ES-I3 (cell line): ENCODE measurements around the gene PCDH9.
"Not testable (repeated sequence)": the region's sequence is repeated elsewhere in the genome, so short reads cannot be mapped to it uniquely, and the experiment has no call there.

Experiments
- H3K36me3 ChIP-seq: 2 replicates; pipeline ENCODE4 v1.6.1; 2013; ENCODE audit warnings: mild to moderate bottlenecking, low read length, control low read depth, moderate library complexity; ENCODE audit not compliant: insufficient read depth
- H3K4me1 ChIP-seq: 2 replicates; pipeline ENCODE4 v1.6.1; 2013; ENCODE audit warnings: mild to moderate bottlenecking, control low read depth, low read length; ENCODE audit not compliant: insufficient read depth
- H3K9ac ChIP-seq: 2 replicates; pipeline ENCODE4 v1.6.1; 2013; ENCODE audit warnings: low read depth, mild to moderate bottlenecking, low read length, moderate library complexity
- H3K9me3 ChIP-seq: 2 replicates; pipeline ENCODE4 v1.6.1; 2013; ENCODE audit warnings: mild to moderate bottlenecking, low read length, moderate library complexity; ENCODE audit not compliant: control insufficient read depth, insufficient read depth

The PCDH9 gene

GRCh38 chr13:66805657-66806056 is 424.5 kb downstream of the PCDH9 start:
- Histone ChIP-seq H3K36me3 (no peaks in the 10 kb centered on the region), H3K9me3 (no peaks in the 10 kb centered on the region), H3K9ac (no peak overlapping the region), H3K4me1 (peaks cover 4% of the 10 kb centered on the region; the same call in 1 of the 2 replicates)

DNA sequence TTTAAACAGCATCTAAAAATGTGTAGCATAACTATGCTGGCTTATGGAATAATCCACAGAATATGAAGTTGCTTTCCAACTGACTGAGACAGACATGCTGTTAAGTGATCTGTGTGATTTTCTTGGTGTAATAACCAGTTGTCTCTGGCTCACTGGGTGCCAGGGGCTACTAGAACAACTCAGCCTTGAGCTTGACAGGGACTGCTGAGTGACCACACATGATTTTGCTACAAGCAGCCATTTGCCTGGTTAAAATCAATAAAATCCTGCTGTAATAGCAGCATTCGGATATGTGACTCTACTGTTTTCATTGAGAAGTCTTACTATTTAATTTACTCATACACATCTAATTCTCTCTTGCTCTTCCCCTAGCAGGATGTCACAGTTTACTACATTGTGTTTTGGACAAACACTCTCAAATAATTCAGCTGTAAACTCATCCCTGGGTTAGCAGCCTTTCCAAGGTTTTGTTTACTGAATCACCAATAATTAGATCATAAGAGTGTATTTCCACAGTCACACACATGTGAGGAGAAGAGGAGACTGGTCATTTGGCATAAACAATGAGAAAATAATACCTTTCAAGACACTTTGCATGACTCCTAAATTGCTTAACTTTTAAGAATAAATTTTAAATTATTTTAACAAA is 426.2 kb downstream of the PCDH9 start:
- peaks cover 4% of the 10 kb centered on the region; the same call in 1 of the 2 replicates for H3K4me1 ChIP-seq

GRCh38 chr13:66803013-66803807 is 426.9 kb downstream of the PCDH9 start:
- no peak overlapping the region for H3K9ac ChIP-seq
- no peaks in the 10 kb centered on the region for H3K36me3 ChIP-seq
- peaks cover 4% of the 10 kb centered on the region; the same call in 1 of the 2 replicates for H3K4me1 ChIP-seq
- no peaks in the 10 kb centered on the region for H3K9me3 ChIP-seq

More for the DNA sequence above, 426.2 kb downstream of the PCDH9 start:
- no peaks in the 10 kb centered on the region for H3K36me3 ChIP-seq
- H3K9me3 ChIP-seq = no peaks in the 10 kb centered on the region
- no peak overlapping the region for H3K9ac ChIP-seq

DNA sequence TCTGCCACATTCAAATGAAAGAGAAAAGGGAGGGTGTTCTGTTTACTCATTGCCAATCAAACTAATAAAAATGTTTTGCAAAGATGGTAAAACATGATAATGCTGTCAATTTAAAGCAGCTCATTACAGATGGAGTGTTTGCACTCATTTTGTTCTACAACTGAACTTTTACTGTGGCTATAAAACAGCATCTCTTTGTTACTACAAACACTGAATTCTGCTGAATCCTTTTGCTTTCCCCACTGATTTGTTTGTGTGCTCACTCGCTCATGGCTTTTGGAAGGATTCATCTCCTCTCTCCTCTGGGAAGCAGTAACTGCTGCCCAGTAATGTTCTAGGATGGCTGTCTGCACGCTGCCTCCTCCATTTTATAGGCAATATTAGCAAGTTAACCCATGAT is 434.5 kb downstream of the PCDH9 start:
- no peaks in the 10 kb centered on the region for H3K36me3 ChIP-seq
- H3K4me1 ChIP-seq = no peaks in the 10 kb centered on the region
- no peak overlapping the region for H3K9ac ChIP-seq
- H3K9me3 ChIP-seq = no peaks in the 10 kb centered on the region

DNA sequence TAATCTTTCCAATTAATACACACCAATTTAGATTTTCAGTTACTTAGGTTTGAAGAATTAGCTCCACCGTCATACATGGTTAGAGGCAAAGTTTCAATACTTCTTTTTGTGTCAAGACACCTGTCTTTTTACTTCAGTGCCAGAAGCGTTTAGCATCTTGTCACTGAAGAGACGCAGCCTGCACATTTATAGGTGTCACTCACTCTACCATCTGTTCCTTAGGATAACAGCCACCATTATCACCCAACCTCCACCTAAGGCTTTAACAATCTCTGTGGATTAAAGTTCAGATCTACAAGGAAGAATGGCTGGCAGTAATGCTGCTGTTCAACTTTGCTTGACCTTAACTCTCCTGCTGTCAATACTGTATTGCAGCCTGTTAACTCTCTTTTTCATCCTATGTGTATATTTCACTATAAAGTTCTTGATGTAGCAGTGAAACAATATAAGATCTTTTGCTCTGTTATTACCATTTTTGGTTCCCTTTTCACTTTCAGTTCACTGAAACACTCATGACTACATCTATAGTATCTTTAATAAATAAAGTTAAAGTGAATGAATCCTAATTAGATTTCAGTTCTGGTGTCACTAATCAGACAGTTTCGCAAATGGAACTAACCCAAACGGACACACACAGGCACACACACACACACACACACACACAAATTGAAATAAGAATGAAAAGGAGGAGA is 435.6 kb downstream of the PCDH9 start:
- Histone ChIP-seq H3K36me3 (no peaks in the 10 kb centered on the region), H3K9ac (no peak overlapping the region), H3K4me1 (no peaks in the 10 kb centered on the region), H3K9me3 (no peaks in the 10 kb centered on the region)

GRCh38 chr13:66790861-66791260 is 439.3 kb downstream of the PCDH9 start:
- no peaks in the 10 kb centered on the region for H3K4me1 ChIP-seq
- H3K9ac ChIP-seq = no peak overlapping the region
- H3K9me3 ChIP-seq = no peaks in the 10 kb centered on the region
- no peaks in the 10 kb centered on the region for H3K36me3 ChIP-seq

GRCh38 chr13:66781241-66781640 is 448.9 kb downstream of the PCDH9 start:
- Histone ChIP-seq H3K36me3 (no peaks in the 10 kb centered on the region), H3K9ac (no peak overlapping the region), H3K4me1 (no peaks in the 10 kb centered on the region), H3K9me3 (no peaks in the 10 kb centered on the region)

- Histone ChIP-seq H3K36me3 (no peaks in the 10 kb centered on the region), H3K4me1 (no peaks in the 10 kb centered on the region), H3K9me3 (no peaks in the 10 kb centered on the region), H3K9ac (no peak overlapping the region)
These were observed 449.3 kb downstream of the PCDH9 start for GRCh38 chr13:66780814-66781213.

GRCh38 chr13:66778461-66778860 is 451.7 kb downstream of the PCDH9 start:
- Histone ChIP-seq H3K9me3 (no peaks in the 10 kb centered on the region), H3K36me3 (no peaks in the 10 kb centered on the region), H3K9ac (no peak overlapping the region), H3K4me1 (no peaks in the 10 kb centered on the region)

DNA sequence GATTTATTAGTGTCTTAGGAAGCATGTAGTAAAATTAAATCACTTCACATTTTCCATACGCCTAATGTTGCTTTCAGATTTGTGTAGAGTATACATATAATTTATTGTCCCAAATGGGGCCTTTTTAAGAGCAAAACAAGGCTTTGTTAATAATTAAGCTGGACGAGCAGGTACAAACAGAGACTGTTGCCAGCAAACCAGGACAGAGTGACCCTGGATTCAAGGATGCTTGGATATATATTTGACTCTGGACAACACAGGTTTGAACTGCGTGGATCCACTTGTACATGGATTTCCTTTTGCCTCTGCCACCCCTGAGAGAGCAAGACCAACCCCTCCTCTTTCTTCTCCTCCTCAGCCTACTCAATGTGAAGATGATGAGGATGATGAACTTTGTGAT is 454.9 kb downstream of the PCDH9 start:
- no peak overlapping the region for H3K9ac ChIP-seq

GRCh38 chr13:66774046-66774445 is 456.1 kb downstream of the PCDH9 start:
- no peaks in the 10 kb centered on the region for H3K9me3 ChIP-seq
- no peak overlapping the region for H3K9ac ChIP-seq
- no peaks in the 10 kb centered on the region for H3K4me1 ChIP-seq
- no peaks in the 10 kb centered on the region for H3K36me3 ChIP-seq

More for the DNA sequence above, 454.9 kb downstream of the PCDH9 start:
- Histone ChIP-seq H3K36me3 (no peaks in the 10 kb centered on the region), H3K9me3 (no peaks in the 10 kb centered on the region), H3K4me1 (no peaks in the 10 kb centered on the region)

DNA sequence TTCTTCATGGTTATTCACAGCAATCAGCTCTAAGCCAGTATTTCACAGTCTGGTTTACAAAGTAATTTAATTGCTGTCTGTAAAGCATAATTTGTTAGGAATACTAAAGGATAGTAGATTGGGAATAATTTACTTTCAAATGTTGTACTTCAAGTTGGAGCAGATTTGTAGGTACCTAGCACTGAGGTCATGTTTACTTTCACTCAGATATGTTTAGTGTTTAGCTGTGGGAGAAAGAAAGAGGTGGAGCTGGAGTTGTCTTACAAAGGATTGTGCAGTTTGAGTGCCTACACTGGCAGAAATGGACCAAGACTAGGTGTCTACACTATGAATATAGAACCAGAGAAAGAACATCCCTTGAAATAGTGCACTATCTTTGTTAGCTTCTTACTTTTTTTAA is 464.6 kb downstream of the PCDH9 start:
- H3K9ac ChIP-seq = no peak overlapping the region
- H3K4me1 ChIP-seq = no peaks in the 10 kb centered on the region
- H3K9me3 ChIP-seq = peaks cover 17% of the 10 kb centered on the region
- no peaks in the 10 kb centered on the region for H3K36me3 ChIP-seq

DNA sequence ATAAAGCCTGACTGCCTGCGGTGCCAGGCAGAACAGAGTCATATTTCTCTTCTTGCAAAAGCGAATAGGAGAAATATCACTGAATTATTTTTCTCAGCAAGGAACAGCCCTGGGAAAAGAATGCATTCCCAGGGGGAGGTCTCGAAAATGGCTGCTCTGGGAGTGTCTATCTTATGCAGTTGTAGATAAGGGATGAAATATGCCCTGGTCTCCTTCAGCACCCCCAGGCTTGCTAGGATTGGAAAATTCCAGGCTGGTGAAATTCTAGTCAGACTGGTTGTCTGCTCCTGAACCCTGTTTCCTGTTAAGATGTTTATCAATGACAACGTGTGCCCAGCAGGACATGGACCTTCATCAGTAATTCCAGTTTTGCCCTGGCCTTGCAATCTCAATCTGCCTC is 469.5 kb downstream of the PCDH9 start:
- not testable (repeated sequence) for H3K9ac ChIP-seq, H3K4me1 ChIP-seq, H3K36me3 ChIP-seq
- H3K9me3 ChIP-seq = peaks cover 18% of the 10 kb centered on the region

- no peak overlapping the region for H3K9ac ChIP-seq
- peaks cover 18% of the 10 kb centered on the region for H3K9me3 ChIP-seq
- H3K36me3 ChIP-seq = no peaks in the 10 kb centered on the region
- H3K4me1 ChIP-seq = no peaks in the 10 kb centered on the region
These were observed 470.2 kb downstream of the PCDH9 start for GRCh38 chr13:66759919-66760318.

DNA sequence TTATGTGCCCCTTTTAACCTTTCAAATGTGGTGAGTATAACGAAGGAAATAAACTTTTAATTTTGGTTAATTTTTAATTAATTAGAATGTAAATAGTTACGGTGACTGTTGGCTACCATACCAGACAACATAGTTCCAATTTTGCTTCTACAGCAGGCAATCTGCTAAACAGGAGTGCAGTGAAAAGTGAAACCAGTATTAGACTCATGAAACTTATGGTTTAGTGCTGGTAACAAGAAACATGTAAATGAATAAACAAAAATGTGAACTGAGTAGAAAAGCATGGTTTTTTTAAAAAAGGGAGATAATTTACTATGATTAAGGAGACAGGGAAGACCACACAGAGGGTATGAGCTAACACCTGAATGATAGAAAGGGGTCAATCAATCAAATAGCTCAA is 478.4 kb downstream of the PCDH9 start:
- H3K9me3 ChIP-seq = no peaks in the 10 kb centered on the region
- no peaks in the 10 kb centered on the region for H3K4me1 ChIP-seq
- H3K36me3 ChIP-seq = no peaks in the 10 kb centered on the region
- H3K9ac ChIP-seq = no peak overlapping the region
